LNCaP clone FGC (cell line): ENCODE data around the gene C3.

Experiments
- DNase-seq: peaks from one replicate; pipeline ENCODE4 v3.0.0-alpha.2; 2011; ENCODE audit warnings: low read depth
- H3K4me3 ChIP-seq: 2 replicates; pipeline ENCODE4 v1.5.1; 2011; ENCODE audit warnings: mild to moderate bottlenecking, low read depth, low read length, control low read depth
- TF ChIP-seq, protein P1 (sequence below): IDR thresholded peaks from 2 replicates; pipeline ENCODE4 v1.5.1; 2012; ENCODE audit warnings: mild to moderate bottlenecking; ENCODE audit not compliant: control insufficient read depth, insufficient read depth; ENCODE audit errors: extremely low read depth

The C3 gene

DNA sequence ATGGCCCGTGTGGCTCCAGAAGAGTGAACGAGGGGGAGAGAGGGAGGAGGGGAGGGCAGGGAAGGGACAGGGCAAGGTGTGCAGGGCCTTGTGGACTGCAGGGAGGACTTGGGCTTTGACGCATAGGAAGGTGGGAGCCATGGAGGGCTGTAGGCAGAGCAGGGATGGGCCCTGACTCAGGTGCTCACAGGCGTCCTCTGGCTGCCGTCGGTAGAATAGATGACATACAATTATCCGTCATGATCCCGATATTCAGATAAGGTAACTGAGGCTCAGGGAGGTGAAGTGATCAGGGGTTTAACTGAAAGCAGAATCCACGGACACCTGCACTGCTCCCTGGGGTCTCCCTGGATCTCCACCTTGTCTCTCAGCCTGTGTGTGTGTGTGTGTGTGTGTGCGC, 3.4 kb downstream of the C3 start:
- H3K4me3 ChIP-seq, result no peak overlapping the region
- DNase-seq, result no peak
- TF ChIP-seq, protein P1, sequence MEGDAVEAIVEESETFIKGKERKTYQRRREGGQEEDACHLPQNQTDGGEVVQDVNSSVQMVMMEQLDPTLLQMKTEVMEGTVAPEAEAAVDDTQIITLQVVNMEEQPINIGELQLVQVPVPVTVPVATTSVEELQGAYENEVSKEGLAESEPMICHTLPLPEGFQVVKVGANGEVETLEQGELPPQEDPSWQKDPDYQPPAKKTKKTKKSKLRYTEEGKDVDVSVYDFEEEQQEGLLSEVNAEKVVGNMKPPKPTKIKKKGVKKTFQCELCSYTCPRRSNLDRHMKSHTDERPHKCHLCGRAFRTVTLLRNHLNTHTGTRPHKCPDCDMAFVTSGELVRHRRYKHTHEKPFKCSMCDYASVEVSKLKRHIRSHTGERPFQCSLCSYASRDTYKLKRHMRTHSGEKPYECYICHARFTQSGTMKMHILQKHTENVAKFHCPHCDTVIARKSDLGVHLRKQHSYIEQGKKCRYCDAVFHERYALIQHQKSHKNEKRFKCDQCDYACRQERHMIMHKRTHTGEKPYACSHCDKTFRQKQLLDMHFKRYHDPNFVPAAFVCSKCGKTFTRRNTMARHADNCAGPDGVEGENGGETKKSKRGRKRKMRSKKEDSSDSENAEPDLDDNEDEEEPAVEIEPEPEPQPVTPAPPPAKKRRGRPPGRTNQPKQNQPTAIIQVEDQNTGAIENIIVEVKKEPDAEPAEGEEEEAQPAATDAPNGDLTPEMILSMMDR, result no peak

DNA sequence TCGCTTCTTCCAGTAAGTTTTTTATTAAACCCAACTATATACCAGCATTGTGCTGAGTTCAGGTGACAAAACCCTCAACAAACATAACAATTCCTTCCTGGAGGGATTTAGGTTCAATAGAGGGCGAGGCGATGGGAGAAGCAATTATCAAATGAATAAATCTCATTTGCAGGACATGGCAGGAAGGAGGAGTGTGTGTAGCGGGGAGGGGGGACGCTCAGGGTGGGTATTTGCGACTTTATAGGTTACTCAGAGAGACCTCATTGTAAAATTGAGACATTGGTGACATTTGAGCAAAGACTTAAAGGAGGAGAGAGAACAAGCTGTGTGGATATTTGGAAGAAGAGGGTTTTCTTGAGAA, 3.9 kb downstream of the C3 start:
- DNase-seq, result no peak
- H3K4me3 ChIP-seq, result no peak overlapping the region
- TF ChIP-seq, protein P1, result no peak

DNA sequence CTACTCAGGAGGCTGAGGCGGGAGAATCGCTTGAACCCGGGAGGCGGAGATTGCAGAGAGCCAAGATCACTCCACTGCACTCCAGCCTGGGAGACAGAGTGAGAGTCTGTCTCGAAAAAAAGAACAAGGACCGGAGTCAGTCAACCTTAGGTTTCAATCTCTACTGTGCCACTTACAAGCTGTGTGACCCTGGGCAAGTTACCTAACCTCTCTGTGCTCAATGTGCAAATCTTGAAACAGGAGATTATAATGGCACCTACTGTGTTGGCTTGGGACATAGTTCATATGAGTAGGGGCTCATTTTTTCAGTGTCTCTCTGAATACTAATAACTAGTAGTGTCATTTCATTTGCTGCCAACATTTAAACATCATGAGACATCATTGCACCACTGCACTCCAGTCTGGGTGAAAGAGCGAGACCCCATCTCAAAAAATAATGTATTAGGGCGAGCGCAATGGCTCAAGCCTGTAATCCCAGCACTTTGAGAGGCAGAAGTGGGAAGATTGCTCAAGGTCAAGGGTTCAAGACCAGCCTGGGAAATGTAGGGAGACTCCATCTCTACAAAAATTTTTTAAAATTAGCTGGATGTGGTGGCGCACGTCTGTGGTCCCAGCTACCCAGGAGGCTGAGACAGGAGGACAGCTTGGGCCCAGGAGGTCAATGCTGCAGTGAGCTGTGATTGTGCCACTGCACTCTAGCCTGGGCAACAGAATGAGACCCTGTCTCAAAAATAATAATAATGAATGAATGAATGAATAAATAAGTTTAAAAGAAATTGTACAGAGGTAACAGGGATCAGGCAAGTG, 5.5 kb downstream of the C3 start:
- TF ChIP-seq, protein P1, result no peak
- no peak for DNase-seq

DNA sequence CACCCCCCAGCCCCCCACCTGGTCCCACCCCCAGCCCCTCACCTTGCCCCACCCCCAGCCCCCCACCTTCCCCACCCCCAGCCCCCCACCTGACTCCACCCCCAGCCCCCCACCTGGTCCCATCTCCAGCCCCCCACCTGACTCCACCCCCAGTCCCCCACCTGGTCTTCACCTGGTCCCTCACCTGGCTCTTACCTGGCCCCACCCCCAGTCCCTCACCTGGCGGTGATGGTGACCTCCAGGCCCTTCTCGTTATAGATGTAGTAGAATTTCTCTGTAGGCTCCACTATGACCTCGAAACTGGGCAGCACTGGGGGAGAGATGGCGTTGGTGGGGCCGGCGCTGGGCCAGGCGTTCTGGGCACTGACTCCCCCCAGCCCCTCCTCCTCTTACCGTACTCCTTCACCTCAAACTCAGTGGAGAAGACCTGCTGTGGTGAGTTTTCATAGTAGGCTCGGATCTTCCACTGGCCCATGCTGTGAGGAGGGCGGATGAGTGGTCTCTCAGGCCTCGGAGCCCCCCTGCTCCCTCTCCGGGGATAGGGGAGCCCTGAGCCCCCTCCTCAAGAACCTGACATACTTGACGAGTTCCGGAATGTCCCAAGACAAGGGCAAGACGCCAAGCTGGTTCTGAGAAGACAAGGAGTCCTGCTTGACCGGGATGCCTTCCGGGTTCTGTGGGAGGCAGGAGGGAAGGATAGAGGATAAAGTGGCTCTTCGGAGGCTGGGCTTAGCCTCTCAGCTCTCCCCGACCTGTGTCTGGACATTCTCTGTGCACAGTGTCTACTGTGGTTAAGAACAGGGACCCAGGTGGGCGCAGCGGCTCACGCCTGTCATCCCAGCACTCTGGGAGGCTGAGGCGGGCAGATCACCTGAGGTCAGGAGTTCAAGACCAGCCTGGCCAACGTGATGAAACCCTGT, 6.4 kb downstream of the C3 start:
- TF ChIP-seq, protein P1, result no peak
- no peak for DNase-seq
- no peak overlapping the region for H3K4me3 ChIP-seq

More for the DNA sequence above, 5.5 kb downstream of the C3 start:
- H3K4me3 ChIP-seq, result no peak overlapping the region

DNA sequence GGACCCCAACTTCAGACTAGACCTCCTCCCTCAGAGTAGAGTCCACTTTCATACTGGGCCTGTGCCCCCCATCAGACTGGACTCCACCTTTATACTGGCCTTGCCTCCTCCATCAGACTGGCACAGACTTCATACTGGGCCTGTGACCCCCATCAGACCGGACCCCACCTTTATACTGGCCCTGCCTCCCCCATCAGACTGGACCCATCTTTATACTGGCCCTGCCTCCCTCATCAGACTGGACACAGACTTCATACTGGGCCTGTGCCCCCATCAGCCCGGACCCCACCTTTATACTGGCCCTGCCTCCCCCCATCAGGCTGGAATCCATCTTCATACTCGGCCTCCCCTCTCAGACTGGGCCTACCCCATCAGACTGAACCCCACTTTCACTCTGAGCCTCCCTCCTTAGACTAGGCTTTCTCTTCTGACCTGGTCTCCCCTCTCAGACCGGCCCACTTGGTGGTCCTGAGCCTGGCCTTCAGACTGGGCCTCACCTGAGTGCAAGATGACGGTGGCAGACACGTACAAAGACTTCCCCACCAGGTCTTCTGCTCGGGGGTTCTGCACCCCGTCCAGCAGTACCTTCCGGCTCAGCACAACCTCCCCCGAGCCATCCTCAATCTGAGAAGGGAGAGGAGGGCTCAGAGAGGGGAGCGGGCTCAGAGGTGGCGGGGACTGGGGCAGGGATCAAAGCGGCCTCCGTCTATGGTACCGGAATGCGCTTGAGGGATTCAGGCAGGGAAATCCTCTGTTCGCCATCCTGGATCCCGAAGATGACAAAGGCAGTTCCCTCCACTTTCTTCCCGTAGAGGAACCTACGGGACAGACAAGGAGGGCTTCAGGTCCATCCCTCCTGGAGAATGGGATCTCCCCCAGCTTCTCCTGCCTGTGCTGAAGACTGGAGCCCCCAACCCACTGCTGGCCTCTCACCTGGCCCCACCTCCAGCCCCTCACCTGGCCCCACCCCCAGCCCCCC, 7.5 kb downstream of the C3 start:
- no peak for DNase-seq
- no peak overlapping the region for H3K4me3 ChIP-seq
- TF ChIP-seq, protein P1, result no peak

DNA sequence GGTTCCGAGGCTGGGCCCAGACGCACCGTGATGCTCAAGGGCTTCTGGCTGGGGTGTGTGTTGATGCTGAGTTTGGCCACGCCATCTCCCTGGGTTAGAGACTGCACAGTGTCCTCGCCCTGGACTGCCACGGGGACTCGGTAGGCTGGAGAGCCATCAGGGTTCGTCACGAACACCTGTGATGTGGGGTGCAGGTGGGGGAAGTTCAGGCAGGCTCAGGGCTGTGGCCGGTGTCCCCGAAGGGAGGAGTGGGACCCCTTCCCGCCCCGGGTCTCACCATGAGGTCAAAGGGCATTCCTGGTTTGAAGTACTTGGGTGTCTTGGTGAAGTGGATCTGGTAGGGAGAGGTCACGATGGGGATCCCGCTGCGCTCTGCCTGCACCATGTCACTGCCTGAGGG, 8.2 kb downstream of the C3 start:
- TF ChIP-seq, protein P1, result no peak
- H3K4me3 ChIP-seq, result no peak overlapping the region
- no peak for DNase-seq
